ENCODE results near the gene RCC2.

GRCh38 chr1:17434016-17434415 is 5.5 kb downstream of the RCC2 start:
- TF ChIP-seq REST (IDR thresholded peaks at IDR 0.05; ENCODE audit: low read depth) (no peak), MAX (IDR thresholded peaks at IDR 0.05) (no peak), TEAD4 (IDR thresholded peaks at IDR 0.05) (no peak), CEBPB (IDR thresholded peaks at IDR 0.05) (no peak), TAF1 (IDR thresholded peaks at IDR 0.05; ENCODE audit: low read depth) (no peak), EP300 (IDR thresholded peaks at IDR 0.05; ENCODE audit: borderline replicate concordance) (no peak), RAD21 (IDR thresholded peaks at IDR 0.05; ENCODE audit: low read depth) (no peak), NFIC (IDR thresholded peaks at IDR 0.05) (no peak), FOXM1 (IDR thresholded peaks at IDR 0.05; ENCODE audit: borderline replicate concordance, low read depth) (no peak), ZBTB7A (IDR thresholded peaks at IDR 0.05; ENCODE audit: low read depth) (no peak), YY1 (IDR thresholded peaks at IDR 0.05; ENCODE audit: low read depth) (no peak)

Measured in Ishikawa (cell line).